Neural cell (in vitro differentiated cells): ENCODE results near the gene PLXDC2. TPM values are rescaled to one million over a fixed set of nuclear protein-coding genes. Genes with fewer than 3 reads are reported as not detected.

Experiments
- H2AFZ ChIP-seq: fragments of 200-600, 300-800 bp; sonication (generic), shearing (Covaris generic); 2 replicates; pipeline ENCODE4 v1.6.0; 2014; ENCODE audit warnings: low read depth, mild to moderate bottlenecking, antibody characterized with exemption, low read length, moderate library complexity
- H3F3A ChIP-seq: fragments of 200-600 bp; shearing (Covaris generic); 2 replicates; pipeline ENCODE4 v1.6.1; 2016; ENCODE audit warnings: mild to moderate bottlenecking, moderate library complexity, mixed read lengths, antibody characterized with exemption, low read length; ENCODE audit not compliant: insufficient read depth, poor library complexity, severe bottlenecking
- H3K27ac ChIP-seq: fragments of 200-600, 300-800 bp; sonication (generic), shearing (Covaris generic); 2 replicates; pipeline ENCODE4 v1.5.1; 2014; ENCODE audit warnings: mild to moderate bottlenecking, low read length, moderate library complexity
- H3K27me3 ChIP-seq: fragments of 300-800, 200-600 bp; sonication (generic), shearing (Covaris generic); 2 replicates; pipeline ENCODE4 v1.6.0; 2014; ENCODE audit warnings: mild to moderate bottlenecking, low read depth, low read length, moderate library complexity; ENCODE audit not compliant: insufficient read depth
- H3K36me3 ChIP-seq: fragments of 300-800, 200-600 bp; sonication (generic), shearing (Covaris generic); 2 replicates; pipeline ENCODE4 v1.5.1; 2014; ENCODE audit warnings: mild to moderate bottlenecking, antibody characterized with exemption, low read length, moderate library complexity; ENCODE audit not compliant: insufficient read depth
- H3K4me2 ChIP-seq: fragments of 300-800, 200-600 bp; sonication (generic), shearing (Covaris generic); 2 replicates; pipeline ENCODE4 v1.6.0; 2014; ENCODE audit warnings: mild to moderate bottlenecking, low read length
- H3K4me3 ChIP-seq: fragments of 300-800, 200-600 bp; sonication (generic), shearing (Covaris generic); 2 replicates; pipeline ENCODE4 v1.5.1; 2014; ENCODE audit warnings: mild to moderate bottlenecking, low read length, moderate library complexity
- H3K79me2 ChIP-seq: fragments of 200-600 bp; shearing (Covaris generic); replicated peaks from 2 replicates; pipeline ENCODE4 v1.6.0; 2014; ENCODE audit warnings: mild to moderate bottlenecking, low read length, moderate library complexity; ENCODE audit not compliant: insufficient read depth
- H3K9ac ChIP-seq: fragments of 300-800, 200-600 bp; sonication (generic), shearing (Covaris generic); 2 replicates; pipeline ENCODE4 v1.6.1; 2016; ENCODE audit warnings: mild to moderate bottlenecking, low read length, mixed read lengths
- H3K9me2 ChIP-seq: fragments of 200-600 bp; shearing (Covaris generic); 2 replicates; pipeline ENCODE4 v1.6.1; 2016; ENCODE audit warnings: mild to moderate bottlenecking, low read length, mixed read lengths; ENCODE audit not compliant: insufficient read depth
- H3K9me3 ChIP-seq: fragments of 200-600, 300-800 bp; sonication (generic), shearing (Covaris generic); 2 replicates; pipeline ENCODE4 v1.6.1; 2016; ENCODE audit warnings: mild to moderate bottlenecking, mixed run types, low read length, moderate library complexity, mixed read lengths
- H4K20me1 ChIP-seq: fragments of 200-600 bp; shearing (Covaris generic); 2 replicates; pipeline ENCODE4 v1.6.1; 2016; ENCODE audit warnings: mild to moderate bottlenecking, mixed run types; ENCODE audit not compliant: insufficient read depth
- EP300 ChIP-seq: fragments of 450-650 bp; conservative IDR thresholded peaks from 2 replicates; pipeline ENCODE4 v1.6.1; 2014; ENCODE audit warnings: antibody characterized with exemption, mild to moderate bottlenecking, moderate library complexity; ENCODE audit not compliant: poor library complexity, severe bottlenecking
- EZH2 ChIP-seq: fragments of 200-600, 300-800 bp; shearing (Covaris generic), sonication (generic); IDR thresholded peaks from 2 replicates; pipeline ENCODE4 v1.6.1; 2014; ENCODE audit warnings: antibody characterized with exemption, low read length, borderline replicate concordance, mild to moderate bottlenecking; ENCODE audit not compliant: insufficient read depth, poor library complexity, severe bottlenecking
- MXI1 ChIP-seq: fragments of 450-650 bp; conservative IDR thresholded peaks from 2 replicates; pipeline ENCODE4 v1.6.1; 2014; ENCODE audit warnings: antibody characterized with exemption, mild to moderate bottlenecking; ENCODE audit not compliant: poor library complexity, severe bottlenecking
- POLR2AphosphoS5 ChIP-seq: IDR thresholded peaks from 2 replicates; pipeline ENCODE4 v1.6.1; 2012
- RAD21 ChIP-seq: fragments of 450-650 bp; conservative IDR thresholded peaks from 2 replicates; pipeline ENCODE4 v1.6.1; 2014; ENCODE audit warnings: antibody characterized with exemption, mild to moderate bottlenecking, moderate library complexity
- REST ChIP-seq: IDR thresholded peaks from 2 replicates; pipeline ENCODE4 v1.6.1; 2012; ENCODE audit warnings: borderline replicate concordance
- TAF1 ChIP-seq: IDR thresholded peaks from 2 replicates; pipeline ENCODE4 v1.6.1; 2012; ENCODE audit warnings: low read depth
- polyA plus RNA-seq: library from polyadenylated mRNA; depleted of rRNA; stranded (reverse); fragments of >200 nt; gene quantifications from 2 replicates; pipeline ENCODE4 v1.2.3, GENCODE V29; 2014
- TF ChIP-seq, protein P1 (sequence below): fragments of 450-650 bp; IDR thresholded peaks from 2 replicates; pipeline ENCODE4 v1.5.1; 2014; ENCODE audit warnings: antibody characterized with exemption, mild to moderate bottlenecking, moderate library complexity; ENCODE audit not compliant: poor library complexity, severe bottlenecking

The PLXDC2 gene
- polyA plus RNA-seq, 1 donor from 2014 or later, result 2.3 TPM

DNA sequence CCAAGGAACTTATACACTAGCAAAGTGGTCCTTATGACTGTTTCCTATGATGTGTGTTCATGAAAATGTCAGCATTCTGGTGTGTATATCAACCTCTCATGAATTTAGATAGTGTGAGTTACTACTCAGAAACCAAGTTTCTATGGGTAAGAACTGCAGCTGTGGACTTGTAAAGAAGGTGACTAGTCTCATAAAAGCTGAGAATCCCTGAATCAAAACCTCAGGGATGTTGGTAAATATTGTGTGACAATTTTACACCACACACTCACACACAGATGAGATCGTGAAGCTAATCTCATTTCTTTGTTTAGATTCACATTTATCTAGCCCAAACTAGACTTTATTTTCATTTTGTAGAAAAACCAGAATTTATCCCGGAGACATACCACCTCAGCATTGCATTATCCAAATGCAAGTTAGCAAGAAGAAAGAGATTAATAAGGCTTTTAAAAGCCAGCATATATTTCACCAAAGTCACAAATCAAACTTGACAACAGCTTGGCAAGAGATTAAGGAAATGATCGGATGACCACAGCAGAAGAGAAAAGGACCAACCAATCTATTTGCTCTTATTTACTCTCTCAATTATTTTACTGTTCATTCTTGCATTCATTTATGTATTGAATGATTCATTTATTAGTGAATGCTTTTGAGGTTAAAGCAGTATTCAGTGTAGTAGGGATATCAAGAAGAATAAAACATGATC is 92.9 kb downstream of the PLXDC2 start:
- Histone ChIP-seq H3K9me2 (no peaks in the 10 kb centered on the region), H3K36me3 (no peaks in the 10 kb centered on the region), H3F3A (no peaks in the 10 kb centered on the region), H3K9ac (no peak overlapping the region), H3K79me2 (no peaks in the 10 kb centered on the region), H3K4me3 (no peak overlapping the region), H4K20me1 (no peaks in the 10 kb centered on the region), H3K9me3 (no peaks in the 10 kb centered on the region), H3K27ac (no peak overlapping the region), H3K4me2 (no peak overlapping the region), H2AFZ (no peak overlapping the region), H3K27me3 (no peaks in the 10 kb centered on the region)
- TF ChIP-seq REST (no peak), MXI1 (no peak), EP300 (no peak), EZH2 (no peak), POLR2AphosphoS5 (no peak)
- TF ChIP-seq, protein P1, sequence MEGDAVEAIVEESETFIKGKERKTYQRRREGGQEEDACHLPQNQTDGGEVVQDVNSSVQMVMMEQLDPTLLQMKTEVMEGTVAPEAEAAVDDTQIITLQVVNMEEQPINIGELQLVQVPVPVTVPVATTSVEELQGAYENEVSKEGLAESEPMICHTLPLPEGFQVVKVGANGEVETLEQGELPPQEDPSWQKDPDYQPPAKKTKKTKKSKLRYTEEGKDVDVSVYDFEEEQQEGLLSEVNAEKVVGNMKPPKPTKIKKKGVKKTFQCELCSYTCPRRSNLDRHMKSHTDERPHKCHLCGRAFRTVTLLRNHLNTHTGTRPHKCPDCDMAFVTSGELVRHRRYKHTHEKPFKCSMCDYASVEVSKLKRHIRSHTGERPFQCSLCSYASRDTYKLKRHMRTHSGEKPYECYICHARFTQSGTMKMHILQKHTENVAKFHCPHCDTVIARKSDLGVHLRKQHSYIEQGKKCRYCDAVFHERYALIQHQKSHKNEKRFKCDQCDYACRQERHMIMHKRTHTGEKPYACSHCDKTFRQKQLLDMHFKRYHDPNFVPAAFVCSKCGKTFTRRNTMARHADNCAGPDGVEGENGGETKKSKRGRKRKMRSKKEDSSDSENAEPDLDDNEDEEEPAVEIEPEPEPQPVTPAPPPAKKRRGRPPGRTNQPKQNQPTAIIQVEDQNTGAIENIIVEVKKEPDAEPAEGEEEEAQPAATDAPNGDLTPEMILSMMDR, result no peak

GRCh38 chr10:19911886-19912285 is 95.7 kb downstream of the PLXDC2 start:
- H3K4me2 ChIP-seq, result no peak overlapping the region
- H2AFZ ChIP-seq, result no peak overlapping the region
- no peaks in the 10 kb centered on the region for H3K79me2 ChIP-seq
- no peaks in the 10 kb centered on the region for H3F3A ChIP-seq
- TF ChIP-seq MXI1 (no peak), EP300 (no peak), EZH2 (no peak), TAF1 (no peak)
- H4K20me1 ChIP-seq, result no peaks in the 10 kb centered on the region
- no peak overlapping the region for H3K4me3 ChIP-seq
- no peaks in the 10 kb centered on the region for H3K36me3 ChIP-seq
- H3K9me2 ChIP-seq, result no peaks in the 10 kb centered on the region
- no peak overlapping the region for H3K9ac ChIP-seq
- H3K27ac ChIP-seq, result no peak overlapping the region
- H3K9me3 ChIP-seq, result no peaks in the 10 kb centered on the region
- no peaks in the 10 kb centered on the region for H3K27me3 ChIP-seq

DNA sequence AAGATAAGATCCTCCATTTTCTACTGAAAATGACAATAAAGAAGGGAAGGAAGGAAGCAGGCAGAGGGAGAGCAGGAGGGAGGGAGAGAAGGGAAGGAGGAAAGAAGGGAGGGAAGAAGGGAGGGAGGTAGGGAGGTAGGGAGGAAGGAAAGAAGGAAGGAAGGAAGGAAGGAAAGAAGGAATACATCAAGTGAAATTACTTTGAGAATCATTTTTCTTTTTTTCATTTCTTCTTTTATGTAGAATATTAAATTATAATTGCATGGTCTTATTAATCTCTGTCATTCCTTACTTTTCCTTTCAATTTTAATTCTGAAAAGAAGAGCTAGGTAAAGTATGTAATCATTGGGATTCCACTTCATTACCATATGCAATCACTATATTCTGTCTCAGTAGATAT is 97.8 kb downstream of the PLXDC2 start:
- H4K20me1 ChIP-seq, result no peaks in the 10 kb centered on the region
- H3K4me3 ChIP-seq, result no peak overlapping the region
- no peak overlapping the region for H3K9ac ChIP-seq
- H3K9me2 ChIP-seq, result no peaks in the 10 kb centered on the region
- H3K4me2 ChIP-seq, result no peak overlapping the region
- H3K36me3 ChIP-seq, result no peaks in the 10 kb centered on the region
- TF ChIP-seq RAD21, result no peak
- no peak for TF ChIP-seq MXI1
- TF ChIP-seq EP300, result no peak
- no peak for TF ChIP-seq EZH2
- no peaks in the 10 kb centered on the region for H3K27me3 ChIP-seq
- no peaks in the 10 kb centered on the region for H3K79me2 ChIP-seq
- no peak overlapping the region for H2AFZ ChIP-seq
- no peaks in the 10 kb centered on the region for H3F3A ChIP-seq
- no peaks in the 10 kb centered on the region for H3K9me3 ChIP-seq
- H3K27ac ChIP-seq, result no peak overlapping the region
